Stimulated activated CD8-positive, alpha-beta memory T cell treated with anti-CD3 and anti-CD28 coated beads, Interleukin-15, amount 100 ng/mL, for 48 hours (primary cell): ENCODE data around the gene PNKD.
A peak's percentile ranks its signal among the peaks of the same experiment; 100 is the strongest.

Source experiments
- DNase-seq, 2 donors: peaks; one replicate each; pipeline ENCODE4 v3.0.0-alpha.2; 2020; ENCODE audit warnings: low read depth in 2 of 2

Gene PNKD

DNA sequence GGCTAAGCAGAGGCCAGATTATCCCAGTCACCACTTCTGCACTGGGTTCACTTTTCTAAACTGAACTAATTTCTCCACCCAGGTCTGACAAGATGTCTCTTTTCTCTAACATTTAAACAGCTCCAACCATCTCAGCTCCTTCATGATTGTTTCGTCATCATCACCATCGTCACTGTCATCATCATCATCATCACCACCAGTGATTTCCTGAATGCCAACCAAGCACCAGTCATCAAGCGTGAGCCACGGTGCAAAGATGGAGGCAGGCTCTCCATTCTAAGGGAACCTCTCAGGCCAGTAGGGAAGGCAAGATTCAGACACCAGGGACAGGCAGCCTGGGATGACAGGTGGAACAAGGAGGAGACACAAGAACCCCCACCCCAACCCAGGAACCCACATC lies 47.5 kb downstream of the PNKD start:
- DNase-seq = no peak

DNA sequence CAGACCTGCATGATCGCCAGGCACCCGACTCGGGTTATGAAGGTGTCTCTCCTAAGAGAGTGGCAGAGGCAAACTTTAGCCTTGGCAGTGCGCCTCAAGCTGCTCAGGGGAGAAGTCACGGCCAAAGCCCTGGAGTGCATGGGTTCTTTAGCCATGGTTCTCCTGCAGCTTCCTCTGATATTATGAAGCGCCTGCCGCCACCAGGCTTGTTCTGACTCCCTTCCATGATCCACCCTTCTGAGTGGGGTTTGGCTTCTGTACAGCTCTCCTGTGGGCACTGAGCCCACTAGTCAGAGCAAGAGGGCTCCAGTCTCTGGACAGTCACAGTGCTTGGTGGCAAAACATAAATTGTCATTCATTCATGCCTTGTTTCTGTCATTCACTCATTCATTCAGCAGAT lies 47.9 kb downstream of the PNKD start:
- DNase-seq = no peak

DNA sequence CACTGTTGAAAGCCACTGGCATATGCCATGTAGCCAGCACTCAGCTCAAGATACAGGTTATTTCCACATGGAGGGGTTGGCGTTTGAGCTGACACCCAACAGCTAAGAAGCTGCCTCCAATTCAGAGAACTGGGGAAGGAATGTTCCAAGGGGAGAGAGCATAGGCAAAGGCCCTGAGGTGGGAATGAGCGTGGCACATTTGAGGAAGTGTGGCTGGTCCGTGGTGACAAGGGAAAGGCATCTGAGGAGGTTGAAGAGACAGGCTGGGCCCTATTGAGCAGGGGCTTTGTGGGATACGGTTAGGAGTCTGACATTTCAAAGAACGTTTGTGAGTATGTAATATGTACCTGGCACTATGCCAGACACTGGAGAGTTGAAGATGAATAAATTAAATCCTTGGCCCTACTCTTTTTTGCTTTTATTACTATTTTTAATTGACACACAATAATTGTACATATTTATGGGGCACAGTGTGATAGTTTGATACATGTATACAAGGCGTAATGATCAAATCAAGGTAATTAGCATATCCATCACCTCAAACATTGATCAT lies 49.6 kb downstream of the PNKD start:
- DNase-seq = no peak

DNA sequence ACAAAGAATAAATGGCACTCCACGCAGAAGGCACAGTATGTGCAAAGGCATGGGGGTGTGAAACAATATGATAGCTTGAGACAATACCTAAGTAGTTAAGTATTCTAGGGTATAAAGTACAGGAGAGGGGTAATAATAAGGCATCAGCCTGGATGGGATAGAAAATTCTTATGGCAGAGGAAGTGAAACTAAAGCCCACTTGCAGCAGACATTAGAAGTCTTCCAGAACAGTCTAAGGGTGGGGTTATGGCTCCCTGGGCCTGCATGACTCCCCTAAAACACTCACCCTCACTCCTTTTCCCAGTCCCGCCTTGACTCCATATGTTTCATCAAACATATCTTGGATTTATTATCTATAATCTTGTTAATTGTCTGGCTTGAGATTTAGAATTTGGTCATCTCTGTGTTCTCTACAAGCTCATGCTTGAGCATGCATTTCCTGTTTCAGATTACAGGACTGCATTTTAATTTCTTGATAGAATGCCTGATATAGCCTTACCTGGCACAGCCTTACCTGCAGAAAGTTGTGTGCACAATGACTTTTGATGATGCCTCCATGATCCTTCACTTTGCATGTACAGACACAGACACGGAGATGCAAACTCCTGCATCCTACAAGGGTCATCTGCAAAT lies 50.5 kb downstream of the PNKD start:
- no peak for DNase-seq

DNA sequence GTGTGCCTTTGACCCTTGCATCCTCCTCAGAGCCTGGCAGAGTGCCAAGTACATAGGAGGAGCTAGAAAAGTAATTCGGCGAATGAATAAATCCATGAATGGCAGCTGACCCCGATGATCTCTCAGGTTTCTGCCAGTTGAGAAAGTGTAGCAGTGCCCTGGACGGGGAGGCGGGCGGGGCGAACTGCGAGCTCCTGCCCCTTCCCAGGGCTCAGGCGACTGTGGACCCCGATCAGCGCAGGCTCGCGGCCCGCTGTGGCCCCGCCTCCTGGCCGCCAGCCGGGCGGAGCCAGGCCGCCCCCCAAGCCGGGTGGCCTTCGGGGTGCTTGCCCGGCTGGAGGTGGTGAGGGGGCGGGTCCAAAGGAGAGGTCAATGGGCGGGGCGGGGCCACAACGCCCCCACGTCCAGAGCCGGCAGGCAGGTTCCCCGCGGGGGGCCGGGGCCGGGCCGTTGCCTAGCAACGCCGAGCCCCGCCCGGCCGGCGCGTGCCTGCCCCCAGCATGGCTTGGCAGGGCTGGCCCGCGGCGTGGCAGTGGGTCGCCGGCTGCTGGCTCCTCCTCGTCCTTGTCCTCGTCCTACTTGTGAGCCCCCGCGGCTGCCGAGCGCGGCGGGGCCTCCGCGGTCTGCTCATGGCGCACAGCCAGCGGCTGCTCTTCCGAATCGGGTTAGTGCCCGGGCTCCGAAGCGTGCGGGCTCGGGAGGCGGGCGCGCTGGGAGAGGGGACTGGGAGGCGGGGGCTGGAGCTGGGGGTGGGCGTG lies 52.6 kb downstream of the PNKD start:
- peak; percentile 32 to 37 for DNase-seq

DNA sequence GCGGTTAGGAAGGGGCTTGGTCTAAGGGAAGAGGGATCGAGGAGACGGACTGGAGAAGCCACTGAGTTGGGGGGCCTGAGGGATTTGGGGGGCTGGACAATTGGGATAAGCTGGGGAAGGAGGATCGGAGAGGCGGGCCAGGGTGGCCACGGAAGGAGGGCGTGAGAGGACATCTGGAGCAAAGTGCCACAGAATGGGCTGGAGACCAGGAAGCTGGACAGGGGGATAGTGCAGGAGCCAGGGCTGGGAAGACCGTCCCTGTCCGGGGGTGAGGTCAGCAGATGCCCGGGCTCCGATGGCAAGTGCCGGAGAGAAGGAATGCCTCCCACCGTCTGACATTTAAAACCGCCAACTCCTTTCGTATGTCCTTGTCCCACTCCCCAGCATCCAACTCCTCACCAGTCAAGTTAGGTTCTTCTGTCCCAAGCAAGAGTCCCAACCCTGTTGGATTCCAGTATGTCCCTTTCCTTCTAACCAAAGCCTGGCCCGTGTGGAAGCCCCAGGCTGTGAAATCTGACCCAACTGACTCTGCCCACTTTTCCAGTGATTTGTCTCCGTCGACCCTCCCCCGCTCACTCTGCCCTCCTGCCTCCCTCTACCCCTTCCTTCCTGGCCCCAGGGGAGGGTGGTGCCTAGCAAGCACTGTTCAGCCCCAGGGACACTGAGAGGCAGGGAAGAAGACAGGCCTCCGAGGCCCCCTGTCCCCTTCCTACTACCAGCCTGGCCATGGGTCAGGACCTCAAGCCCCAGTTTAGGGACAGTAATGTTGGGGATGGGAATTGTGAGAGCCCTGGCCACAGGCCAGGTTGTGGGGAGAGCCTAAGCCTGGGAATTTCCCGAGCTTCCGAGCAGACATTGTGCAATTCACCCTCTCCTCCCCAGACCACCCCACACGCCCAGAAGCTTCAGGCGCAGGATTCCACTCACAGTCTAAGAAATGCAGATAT lies 53.5 kb downstream of the PNKD start:
- no peak for DNase-seq

DNA sequence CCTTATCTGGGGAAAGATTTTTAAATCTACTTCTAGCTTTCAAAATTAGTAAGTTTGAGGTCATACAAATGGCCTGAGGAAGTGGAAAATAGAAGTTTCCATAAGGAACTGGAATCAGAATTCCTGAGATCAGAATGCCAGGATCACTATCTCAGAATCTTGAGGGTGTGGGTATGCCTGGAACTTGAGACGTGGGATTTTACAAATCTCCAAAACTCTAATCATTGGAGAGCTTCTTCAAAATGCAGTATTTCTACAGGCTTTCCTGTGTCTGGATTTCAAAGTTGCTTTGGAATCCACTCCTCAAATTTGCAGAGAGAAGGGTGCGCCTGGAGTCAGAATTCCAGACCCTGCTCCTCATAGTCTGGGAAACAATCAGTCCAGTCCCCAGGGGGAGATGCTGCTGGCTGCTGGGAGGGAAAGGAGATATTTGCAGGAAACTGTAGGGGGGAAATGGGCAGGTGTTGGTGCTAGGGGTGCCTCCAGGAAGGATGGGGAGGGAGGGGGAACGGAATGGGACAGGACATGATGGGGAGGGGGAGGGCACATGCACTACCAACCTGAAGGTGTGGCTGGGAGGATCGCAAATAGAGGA lies 55.3 kb downstream of the PNKD start:
- no peak for DNase-seq

DNA sequence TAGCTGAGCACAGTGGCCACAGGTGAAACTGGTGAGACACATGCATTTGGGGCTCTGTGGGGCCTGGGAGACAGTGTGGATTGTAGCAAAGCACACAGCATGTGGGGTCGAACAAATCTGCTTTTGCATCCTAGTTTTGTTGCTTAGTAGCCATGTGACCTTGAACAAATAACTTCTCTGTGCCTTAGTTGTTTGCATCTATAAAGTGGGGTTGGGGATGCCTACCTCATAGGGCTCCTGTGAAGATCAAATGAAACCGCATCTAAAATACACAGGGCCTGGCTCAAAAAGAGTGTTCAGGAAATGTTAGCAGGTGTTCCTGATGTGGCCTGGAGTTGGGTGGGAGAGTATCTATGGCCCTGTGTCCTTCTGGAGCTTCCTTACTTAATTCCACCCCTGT lies 56.0 kb downstream of the PNKD start:
- DNase-seq = no peak

DNA sequence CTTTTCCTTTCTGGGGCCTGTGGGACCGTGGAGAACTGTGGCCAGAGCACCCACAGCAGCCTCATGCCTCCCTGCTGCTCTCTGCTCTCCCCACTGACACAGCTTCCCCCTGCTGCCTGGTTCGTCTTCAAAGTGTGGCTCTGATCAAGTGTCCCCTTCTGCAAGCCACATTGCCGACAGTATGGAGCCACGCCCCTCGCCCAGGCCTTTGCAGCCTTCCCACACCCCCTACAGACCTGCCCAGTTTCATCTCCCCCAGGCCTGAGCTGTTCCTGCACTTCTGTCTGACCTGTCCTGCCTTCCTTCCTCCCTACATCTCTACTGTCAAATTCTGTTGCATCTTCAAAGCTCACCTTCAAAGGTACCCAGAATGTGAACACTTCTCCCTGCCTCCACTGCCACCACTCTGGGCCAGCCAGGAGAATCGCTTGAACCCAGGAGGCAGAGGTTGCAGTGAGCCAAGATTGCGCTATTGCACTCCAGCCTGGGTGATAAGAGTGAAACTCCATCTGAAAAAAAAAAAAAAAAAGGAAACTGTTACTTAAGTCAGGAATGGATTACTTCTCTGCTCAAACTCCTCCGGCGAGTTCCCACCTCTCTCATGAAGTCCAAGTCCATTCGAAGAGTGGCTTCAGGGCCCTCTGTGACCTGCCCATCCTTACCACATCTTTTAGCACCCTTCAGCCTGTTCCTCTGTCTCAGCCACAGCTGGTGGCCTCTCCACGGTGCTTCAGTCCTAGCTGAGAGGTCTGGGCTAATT lies 57.3 kb downstream of the PNKD start:
- no peak for DNase-seq

DNA sequence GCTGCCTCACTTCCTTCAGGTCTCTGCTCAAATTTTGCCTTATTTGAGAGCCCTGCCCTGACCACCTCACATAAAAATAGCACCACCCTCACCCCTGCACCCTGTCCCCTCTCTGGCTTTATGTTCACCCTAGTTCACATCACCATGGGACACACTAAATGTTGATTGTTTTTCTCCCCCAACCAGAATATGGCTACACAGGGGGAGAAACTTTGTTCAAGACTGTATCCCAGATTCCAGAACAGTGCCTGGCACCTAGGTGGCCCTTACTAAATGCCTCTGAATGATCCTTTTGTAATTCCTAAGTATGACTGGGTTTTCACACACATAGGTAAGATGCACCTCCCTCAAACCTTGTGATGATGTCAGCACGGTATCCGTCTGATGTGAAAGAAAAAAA lies 58.0 kb downstream of the PNKD start:
- no peak for DNase-seq

DNA sequence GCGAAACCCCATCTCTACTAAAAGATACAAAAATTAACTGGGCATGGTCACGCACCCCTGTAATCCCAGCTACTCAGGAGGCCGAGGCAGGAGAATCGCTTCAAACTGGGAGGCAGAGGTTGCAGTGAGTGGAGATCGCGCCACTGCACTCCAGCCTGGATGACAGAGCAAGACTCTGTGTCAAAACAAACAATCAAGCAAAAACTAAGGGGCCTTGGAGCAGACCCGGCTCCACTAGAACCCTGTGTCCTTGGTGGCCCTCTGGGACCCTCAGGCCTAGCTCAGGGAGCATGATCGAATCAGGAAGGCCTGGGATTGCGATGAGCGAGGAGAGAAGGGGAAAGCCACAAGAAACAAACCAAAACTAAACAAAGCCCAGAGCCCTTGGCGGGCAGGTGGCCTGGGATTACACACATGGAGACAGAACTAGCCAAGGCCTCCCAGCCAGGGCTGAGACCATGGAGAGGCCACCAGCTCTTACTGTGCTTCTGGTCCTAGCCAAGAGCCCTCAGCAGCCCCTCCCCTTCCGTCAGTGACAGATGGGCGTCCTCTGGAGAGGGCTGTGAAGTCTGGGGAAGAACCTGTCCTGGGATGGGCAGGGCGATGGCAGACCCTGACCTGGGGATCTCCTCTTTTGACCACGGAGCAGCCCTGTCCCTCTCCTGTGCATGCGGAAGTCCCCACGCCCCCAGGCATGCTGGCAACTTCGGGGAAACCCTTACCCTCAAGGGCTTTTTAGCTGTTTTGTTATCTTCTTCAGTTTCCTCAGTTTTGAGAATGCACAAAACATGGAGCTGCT lies 58.9 kb downstream of the PNKD start:
- DNase-seq = no peak

DNA sequence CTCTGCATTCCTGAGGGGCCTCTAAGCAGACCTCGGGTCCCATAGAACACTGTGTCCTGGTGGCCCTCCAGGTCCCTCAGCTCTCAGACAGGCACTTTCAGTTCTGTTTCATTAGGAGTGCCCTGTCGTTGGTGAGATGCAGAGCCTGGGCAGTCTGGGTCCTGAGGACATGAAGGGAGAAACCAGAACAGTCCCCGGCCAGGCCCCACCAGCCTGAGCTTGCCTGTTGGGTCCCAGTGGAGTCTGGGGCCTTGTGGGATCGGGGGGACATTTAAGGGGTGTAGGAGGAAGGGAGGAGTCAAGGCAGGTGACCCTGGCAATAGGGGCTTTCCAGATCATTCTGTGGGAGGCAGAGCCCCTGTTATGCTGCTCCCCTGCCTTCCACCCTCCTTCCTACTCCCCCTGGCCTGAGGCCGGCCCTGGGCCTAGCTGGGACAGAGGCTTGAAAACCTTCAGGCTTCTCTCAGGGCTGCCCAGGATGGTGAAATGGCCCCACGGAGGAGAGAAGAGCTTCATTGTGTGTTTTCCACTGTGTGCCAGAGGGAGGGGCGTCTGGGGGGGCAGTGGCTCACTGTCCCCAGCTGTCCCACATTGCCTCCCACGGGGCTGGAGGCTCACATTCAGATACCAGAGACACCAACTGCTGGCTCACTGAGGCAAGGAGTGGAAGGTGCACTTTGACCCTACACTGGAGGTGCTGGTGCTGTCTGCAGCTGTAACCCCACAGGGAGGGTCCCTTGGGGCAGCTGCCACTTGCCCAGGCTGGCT lies 59.7 kb downstream of the PNKD start:
- DNase-seq = no peak

DNA sequence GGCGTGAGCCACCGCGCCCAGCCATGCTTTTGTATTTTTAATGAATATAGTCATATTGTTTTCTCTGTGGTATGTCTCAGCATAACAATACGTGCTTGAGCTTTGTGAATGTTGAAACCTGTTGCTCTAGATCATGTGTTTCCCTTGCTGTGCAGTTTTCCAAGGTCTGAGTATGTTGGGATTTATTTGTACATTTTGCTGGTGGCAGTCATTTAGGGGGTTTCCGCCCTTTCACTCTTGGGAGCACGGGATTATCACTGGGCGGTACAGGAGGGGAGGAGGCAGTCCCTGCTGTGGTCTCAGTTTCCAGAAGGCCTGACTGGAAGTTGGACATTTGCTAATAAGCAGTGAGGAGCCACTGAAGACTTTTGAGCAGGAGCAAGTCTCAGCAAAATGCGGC lies 61.4 kb downstream of the PNKD start:
- DNase-seq = no peak

DNA sequence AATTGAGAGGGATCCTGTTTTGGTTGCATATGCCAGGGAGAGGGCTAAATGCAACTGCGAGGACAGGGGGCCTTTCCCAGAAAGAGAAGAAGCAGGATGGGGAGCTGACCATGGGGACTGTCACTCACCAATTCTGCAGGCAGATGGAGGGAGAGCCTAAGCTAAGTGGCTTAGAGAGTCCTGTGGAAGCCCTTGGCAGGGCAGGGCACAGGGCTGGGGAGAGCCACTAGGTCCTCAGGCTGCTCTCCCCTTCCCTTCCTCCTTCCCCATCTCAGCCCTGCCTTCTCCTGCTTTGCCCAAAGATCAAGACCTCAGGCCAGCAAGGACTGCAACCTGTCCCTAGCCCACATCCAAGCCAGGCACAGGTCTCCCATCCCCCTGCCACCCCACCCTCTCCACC lies 62.0 kb downstream of the PNKD start:
- no peak for DNase-seq

DNA sequence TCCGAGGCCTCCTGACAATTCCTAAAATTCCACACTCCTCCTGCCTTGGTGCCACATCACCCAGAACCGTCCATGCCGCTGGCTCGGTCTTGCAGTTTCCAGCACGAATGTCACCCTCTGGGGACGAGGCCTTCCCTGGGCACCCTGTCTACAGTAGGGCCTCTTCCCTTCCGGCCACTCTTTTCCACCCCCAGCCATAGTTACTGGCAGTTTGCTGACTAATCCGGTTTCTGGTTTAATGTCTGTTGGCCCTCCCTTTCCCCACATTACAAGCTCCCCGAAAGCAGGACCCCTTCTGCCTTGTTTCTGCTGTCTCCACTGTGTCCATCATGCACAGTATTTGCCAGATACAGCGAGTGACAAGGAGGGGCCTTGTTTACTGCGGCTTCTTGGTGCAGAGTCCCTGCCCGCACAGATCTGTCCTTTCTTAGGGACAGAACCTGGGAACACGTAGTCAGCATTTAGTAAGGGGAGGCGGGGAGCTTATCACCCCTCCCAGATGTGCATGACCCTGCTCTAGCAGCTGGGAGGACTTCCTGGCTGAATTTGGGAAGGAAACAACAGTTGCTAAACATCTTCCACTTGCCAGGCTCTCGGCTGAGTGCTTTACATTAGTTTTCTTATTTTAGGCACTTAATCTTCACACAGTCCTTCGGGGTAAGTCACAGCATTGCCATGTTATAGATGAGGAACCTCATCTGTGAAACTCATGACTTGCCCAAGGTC lies 62.8 kb downstream of the PNKD start:
- no peak for DNase-seq

DNA sequence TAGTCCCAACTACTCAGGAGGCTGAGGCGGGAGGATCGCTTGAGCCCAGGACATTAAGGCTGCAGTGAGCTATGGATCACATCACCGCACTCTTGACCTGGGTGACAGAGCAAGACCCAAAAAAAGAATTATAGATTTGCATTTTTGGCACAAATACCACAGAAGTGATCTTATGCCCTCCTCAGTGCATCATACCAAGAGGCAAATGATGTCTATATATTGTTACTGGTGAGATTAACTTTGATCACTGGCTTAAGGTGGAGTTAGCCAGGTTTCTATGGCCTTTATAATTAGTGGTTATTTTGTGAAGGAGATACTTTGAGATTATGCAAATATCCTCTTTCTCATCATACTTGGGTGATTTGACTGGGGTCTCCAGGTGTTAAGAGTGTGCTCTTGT lies 64.2 kb downstream of the PNKD start:
- no peak for DNase-seq

DNA sequence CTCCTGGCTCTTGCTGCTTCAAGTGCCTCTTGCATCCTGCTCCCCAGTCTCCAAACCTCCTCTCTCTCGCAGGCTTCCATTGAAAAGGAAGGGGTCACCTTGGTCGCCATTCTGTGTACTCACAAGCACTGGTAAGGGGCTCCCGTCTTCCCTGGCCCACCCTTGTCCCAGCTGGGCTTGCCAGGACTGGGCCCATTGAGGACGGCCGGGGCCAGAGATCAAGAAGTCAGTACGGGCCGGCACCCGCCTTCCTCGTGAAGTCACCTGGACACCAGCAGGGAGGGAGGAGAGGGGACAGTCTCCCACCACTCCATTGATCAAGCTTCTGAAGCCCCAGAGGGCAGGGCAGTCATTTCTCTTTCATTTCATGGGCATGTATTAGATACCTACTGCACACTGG lies 70.3 kb downstream of the PNKD start:
- DNase-seq = no peak

DNA sequence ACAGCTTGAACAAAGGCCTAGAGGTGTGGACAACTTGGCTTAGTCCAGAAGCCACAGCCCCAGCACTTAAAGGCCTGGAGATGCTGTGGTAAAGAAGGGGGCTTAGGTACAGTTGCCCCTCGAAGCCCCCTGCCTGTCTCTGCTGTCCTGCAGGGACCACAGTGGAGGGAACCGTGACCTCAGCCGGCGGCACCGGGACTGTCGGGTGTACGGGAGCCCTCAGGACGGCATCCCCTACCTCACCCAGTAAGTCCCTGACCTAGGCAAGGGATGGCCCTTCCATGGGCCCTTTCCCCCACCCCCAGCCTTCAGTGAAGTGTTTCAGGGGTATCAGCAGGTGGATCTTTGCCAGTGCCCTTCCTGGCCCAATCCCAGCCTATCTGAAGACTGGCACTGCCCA lies 71.1 kb downstream of the PNKD start:
- DNase-seq = no peak

DNA sequence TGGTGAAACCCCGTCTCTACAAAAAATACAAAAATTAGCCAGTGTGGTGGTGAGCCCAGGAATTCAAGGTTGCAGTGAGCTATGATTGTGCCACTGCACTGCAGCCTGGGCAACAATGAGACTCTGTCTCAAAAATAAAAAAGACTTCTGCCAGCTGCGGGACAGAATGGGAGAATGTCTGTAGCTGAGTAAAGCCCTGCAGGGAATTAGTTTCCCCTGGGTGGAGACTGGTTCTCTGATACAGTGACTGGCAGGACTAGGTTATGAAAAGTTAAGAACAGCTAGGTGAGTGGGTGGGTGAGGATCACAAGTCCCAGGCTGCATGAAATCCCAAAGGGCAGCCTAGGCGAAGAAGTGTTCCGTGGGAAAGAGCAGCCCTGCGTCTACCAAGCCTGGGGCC lies 72.5 kb downstream of the PNKD start:
- no peak for DNase-seq
